NCI-H146 treated with DMSO at 0.1 percent for 48 hours (cell line): ENCODE results near the gene SPATA6.
"Not testable (repeated sequence)": the region's sequence is repeated elsewhere in the genome, so short reads cannot be mapped to it uniquely, and the experiment has no call there.

Experiments used
- DNase-seq: peaks from one replicate; lab custom pipeline; 2025; ENCODE audit not compliant: unreplicated experiment; lab: John Stamatoyannopoulos, UW

SPATA6 gene

GRCh38 chr1:48462716-48463302 is 9.2 kb downstream of the SPATA6 start:
- DNase-seq = no peak

- DNase-seq = no peak
These were observed 21.5 kb downstream of the SPATA6 start for GRCh38 chr1:48450505-48450904.

- no peak for DNase-seq
These were observed 23.1 kb downstream of the SPATA6 start for GRCh38 chr1:48448932-48449331.

- DNase-seq = not testable (repeated sequence)
These were observed 27.8 kb downstream of the SPATA6 start for GRCh38 chr1:48444186-48444585.

- no peak for DNase-seq
These were observed 29.0 kb downstream of the SPATA6 start for GRCh38 chr1:48442864-48443619.

GRCh38 chr1:48440786-48441185 is 31.2 kb downstream of the SPATA6 start:
- not testable (repeated sequence) for DNase-seq

- DNase-seq = no peak
These were observed 32.6 kb downstream of the SPATA6 start for GRCh38 chr1:48439380-48439779.

- DNase-seq = not testable (repeated sequence)
These were observed 34.6 kb downstream of the SPATA6 start for GRCh38 chr1:48437379-48437778.

GRCh38 chr1:48435312-48436002 is 36.5 kb downstream of the SPATA6 start:
- not testable (repeated sequence) for DNase-seq

- DNase-seq = no peak
These were observed 41.2 kb downstream of the SPATA6 start for GRCh38 chr1:48430832-48431231.

GRCh38 chr1:48422009-48422408 is 50.0 kb downstream of the SPATA6 start:
- DNase-seq = no peak

- DNase-seq = no peak
These were observed 53.3 kb downstream of the SPATA6 start for GRCh38 chr1:48418742-48419141.

GRCh38 chr1:48415050-48415449 is 57.0 kb downstream of the SPATA6 start:
- DNase-seq = no peak

- no peak for DNase-seq
These were observed 57.7 kb downstream of the SPATA6 start for GRCh38 chr1:48414264-48414663.

GRCh38 chr1:48405940-48406339 is 66.1 kb downstream of the SPATA6 start:
- no peak for DNase-seq

- no peak for DNase-seq
These were observed 66.6 kb downstream of the SPATA6 start for GRCh38 chr1:48405400-48405799.

- DNase-seq = no peak
These were observed 69.4 kb downstream of the SPATA6 start for GRCh38 chr1:48402599-48402998.

GRCh38 chr1:48396208-48396607 is 75.8 kb downstream of the SPATA6 start:
- no peak for DNase-seq

- no peak for DNase-seq
These were observed 80.1 kb downstream of the SPATA6 start for GRCh38 chr1:48391926-48392325.

- DNase-seq = no peak
These were observed 84.6 kb downstream of the SPATA6 start for GRCh38 chr1:48387409-48387808.

GRCh38 chr1:48374785-48375184 is 97.2 kb downstream of the SPATA6 start:
- no peak for DNase-seq

- no peak for DNase-seq
These were observed 100.4 kb downstream of the SPATA6 start for GRCh38 chr1:48371598-48371997.
